CD4-positive, alpha-beta T cell treated with Interleukin-6 for 4 hours (primary cell): ENCODE results near the gene POLR2F.
A peak's percentile ranks its signal among the peaks of the same experiment; 100 is the strongest.
"Not testable (repeated sequence)": the region's sequence is repeated elsewhere in the genome, so short reads cannot be mapped to it uniquely, and the experiment has no call there.

ENCODE experiments used
- DNase-seq: peaks from one replicate; pipeline ENCODE4 v3.0.0-alpha.2; 2020; ENCODE audit warnings: mixed read lengths

Gene POLR2F

GRCh38 chr22:37925767-37926166 is 27.7 kb upstream of the POLR2F start:
- no peak for DNase-seq

- no peak for DNase-seq
Measured at GRCh38 chr22:37926358-37926757, 27.1 kb upstream of the POLR2F start.

- DNase-seq: no peak
Measured at GRCh38 chr22:37926771-37927636, 26.5 kb upstream of the POLR2F start.

- DNase-seq: no peak
Measured at GRCh38 chr22:37927637-37927936, 25.9 kb upstream of the POLR2F start.

GRCh38 chr22:37929390-37929789 is 24.1 kb upstream of the POLR2F start:
- DNase-seq: no peak

GRCh38 chr22:37930270-37930951 is 23.1 kb upstream of the POLR2F start:
- peak; percentile 19 for DNase-seq

- DNase-seq: no peak
Measured at GRCh38 chr22:37930952-37931440, 22.5 kb upstream of the POLR2F start.

GRCh38 chr22:37931893-37932389 is 21.6 kb upstream of the POLR2F start:
- DNase-seq: no peak

GRCh38 chr22:37932401-37932800 is 21.1 kb upstream of the POLR2F start:
- DNase-seq: no peak

- DNase-seq: no peak
Measured at GRCh38 chr22:37932821-37933578, 20.5 kb upstream of the POLR2F start.

GRCh38 chr22:37933711-37934376 is 19.7 kb upstream of the POLR2F start:
- peak; percentile 86 for DNase-seq

- no peak for DNase-seq
Measured at GRCh38 chr22:37940698-37941376, 12.7 kb upstream of the POLR2F start.

GRCh38 chr22:37942133-37942532 is 11.4 kb upstream of the POLR2F start:
- no peak for DNase-seq

GRCh38 chr22:37943136-37943824 is 10.2 kb upstream of the POLR2F start:
- DNase-seq: no peak

GRCh38 chr22:37943825-37944198 is 9.7 kb upstream of the POLR2F start:
- DNase-seq: no peak

- not testable (repeated sequence) for DNase-seq
Measured at GRCh38 chr22:37944423-37944822, 9.1 kb upstream of the POLR2F start.

- DNase-seq: not testable (repeated sequence)
Measured at GRCh38 chr22:37947142-37947795, 6.2 kb upstream of the POLR2F start.

GRCh38 chr22:37951305-37951704 is 2.2 kb upstream of the POLR2F start:
- DNase-seq: no peak

GRCh38 chr22:37952629-37953028 is 870 bp upstream of the POLR2F start:
- not testable (repeated sequence) for DNase-seq

GRCh38 chr22:37953062-37953436 is 450 bp upstream of the POLR2F start:
- no peak for DNase-seq

- no peak for DNase-seq
Measured at GRCh38 chr22:37954686-37955085, 1.2 kb downstream of the POLR2F start.
